H1 (cell line): ENCODE results near the gene VAT1L. TPM values are rescaled to one million over a fixed set of nuclear protein-coding genes. Genes with fewer than 3 reads are reported as not detected.

Source experiments
- CTCF ChIA-PET: fragments of 300-600 bp; sonication (Branson Sonifier 250); formaldehyde crosslinking; loops from one replicate; lab custom pipeline; 2021; ENCODE audit not compliant: partially characterized antibody; lab: Charles Lee
- POLR2A ChIA-PET: fragments of 300-600 bp; sonication (Branson Sonifier 250); formaldehyde crosslinking; loops from one replicate; lab custom pipeline; 2021; ENCODE audit warnings: inconsistent platforms; ENCODE audit not compliant: partially characterized antibody; lab: Charles Lee
- DNase-seq, 2 experiments: peaks; one replicate each; pipeline versions ENCODE4 v3.0.0 to v3.0.0-alpha.2; 2010 to 2022; ENCODE audit warnings: low spot score in 2 of 2, low read depth in 1 of 2, mixed read lengths in 1 of 2
- FAIRE-seq: peaks from 2 replicates; lab custom pipeline; 2011; peaks lifted over from hg19 to GRCh38; lab: Jason Lieb, UNC
- H2AFZ ChIP-seq: 2 replicates; pipeline ENCODE4 v1.8.1; 2012; ENCODE audit warnings: low read length, inconsistent platforms
- H2AK5ac ChIP-seq: 2 replicates; pipeline ENCODE4 v1.6.1; 2013; ENCODE audit warnings: low read depth, low read length
- H2BK120ac ChIP-seq: replicated peaks from 2 replicates; pipeline ENCODE3; 2013; ENCODE audit warnings: low read depth, low read length, inconsistent platforms
- H2BK12ac ChIP-seq: 2 replicates; pipeline ENCODE4 v1.6.1; 2013; ENCODE audit warnings: low read depth, low read length
- H2BK15ac ChIP-seq: 2 replicates; pipeline ENCODE4 v1.6.1; 2013; ENCODE audit warnings: low read length
- H2BK20ac ChIP-seq: 2 replicates; pipeline ENCODE4 v1.6.1; 2013; ENCODE audit warnings: low read length
- H2BK5ac ChIP-seq: 2 replicates; pipeline ENCODE4 v1.6.1; 2013; ENCODE audit warnings: low read depth, low read length
- H3K14ac ChIP-seq: 2 replicates; pipeline ENCODE4 v1.6.1; 2013; ENCODE audit warnings: inconsistent platforms; ENCODE audit not compliant: insufficient read length
- H3K18ac ChIP-seq: 2 replicates; pipeline ENCODE4 v1.6.1; 2013; ENCODE audit warnings: low read length; ENCODE audit errors: extremely low read depth
- H3K23ac ChIP-seq: 2 replicates; pipeline ENCODE4 v1.6.1; 2013; ENCODE audit warnings: inconsistent platforms; ENCODE audit not compliant: insufficient read length
- H3K23me2 ChIP-seq: 2 replicates; pipeline ENCODE4 v1.6.1; 2013; ENCODE audit warnings: low read depth, low read length
- H3K27ac ChIP-seq: 2 replicates; pipeline ENCODE4 v1.6.1; 2011; ENCODE audit warnings: low read depth, low read length, inconsistent platforms
- H3K27me3 ChIP-seq, 4 experiments: replicated peaks in 1 of 4; 1 replicate in 1 of 4; 2 replicates in 3 of 4; pipeline versions ENCODE4 v1.6.1 to v1.8.1; 2011 to 2013; ENCODE audit warnings: low read length in 3 of 4, mild to moderate bottlenecking in 3 of 4, inconsistent platforms in 2 of 4, mixed read lengths in 2 of 4, moderate library complexity in 1 of 4; ENCODE audit not compliant: control insufficient read depth in 3 of 4, insufficient read depth in 3 of 4; ENCODE audit errors: extremely low read depth in 1 of 4
- H3K36me3 ChIP-seq, 4 experiments: 2 replicates each; pipeline versions ENCODE4 v1.6.1 to v1.8.1; 2011 to 2013; ENCODE audit warnings: mild to moderate bottlenecking in 4 of 4, low read length in 3 of 4, moderate library complexity in 2 of 4, control low read depth in 1 of 4, inconsistent platforms in 1 of 4; ENCODE audit not compliant: insufficient read depth in 4 of 4, control insufficient read depth in 2 of 4
- H3K4ac ChIP-seq: replicated peaks from 2 replicates; pipeline ENCODE3; 2013; ENCODE audit warnings: low read length, low read depth, mixed read lengths, inconsistent platforms; ENCODE audit not compliant: insufficient read length
- H3K4me1 ChIP-seq, 4 experiments: replicated peaks in 1 of 4; 1 replicate in 1 of 4; 2 replicates in 3 of 4; pipeline versions ENCODE4 v1.6.1 to v1.8.1; 2011 to 2013; ENCODE audit warnings: low read length in 3 of 4, inconsistent platforms in 2 of 4, mixed read lengths in 1 of 4; ENCODE audit not compliant: insufficient read depth in 4 of 4, control insufficient read depth in 3 of 4
- H3K4me2 ChIP-seq, 2 experiments: 2 replicates each; pipeline versions ENCODE4 v1.6.1 to v1.8.1; 2011 to 2013; ENCODE audit warnings: low read depth in 2 of 2, low read length in 2 of 2, control low read depth in 1 of 2, inconsistent platforms in 1 of 2, mild to moderate bottlenecking in 1 of 2; ENCODE audit not compliant: insufficient read depth in 1 of 2
- H3K4me3 ChIP-seq, 4 experiments: fragments of 200-600, 300-600 bp in 1 of 4; sonication (generic), shearing (Covaris generic), sonication (Bioruptor Twin) in 1 of 4; 2 replicates each; pipeline versions ENCODE4 v1.5.1 to v1.8.1; 2011 to 2016; ENCODE audit warnings: low read length in 4 of 4, low read depth in 3 of 4, control low read depth in 2 of 4, inconsistent platforms in 2 of 4, mild to moderate bottlenecking in 2 of 4, mixed read lengths in 1 of 4, moderate library complexity in 1 of 4; ENCODE audit not compliant: insufficient read depth in 2 of 4; ENCODE audit errors: extremely low read depth in 1 of 4
- H3K56ac ChIP-seq: replicated peaks from 2 replicates; pipeline ENCODE3; 2013; ENCODE audit warnings: low read depth, mild to moderate bottlenecking, mixed read lengths, low read length, inconsistent platforms; ENCODE audit not compliant: insufficient read length
- H3K79me1 ChIP-seq: 2 replicates; pipeline ENCODE4 v1.6.1; 2013; ENCODE audit warnings: low read depth, low read length, control low read depth
- H3K79me2 ChIP-seq, 2 experiments: 2 replicates each; pipeline versions ENCODE4 v1.6.1 to v1.8.1; 2012 to 2013; ENCODE audit warnings: low read length in 2 of 2, mild to moderate bottlenecking in 2 of 2, inconsistent platforms in 1 of 2; ENCODE audit not compliant: insufficient read depth in 2 of 2, control insufficient read depth in 1 of 2
- H3K9ac ChIP-seq, 4 experiments: replicated peaks in 1 of 4; 1 replicate in 1 of 4; 2 replicates in 3 of 4; pipeline versions ENCODE4 v1.6.1 to v1.8.1; 2011 to 2013; ENCODE audit warnings: low read depth in 3 of 4, low read length in 3 of 4, control low read depth in 2 of 4, mild to moderate bottlenecking in 2 of 4, moderate library complexity in 2 of 4, inconsistent platforms in 1 of 4; ENCODE audit errors: extremely low read depth in 1 of 4
- H3K9me3 ChIP-seq, 2 experiments: 2 replicates each; pipeline versions ENCODE4 v1.6.1 to v1.8.1; 2012 to 2013; ENCODE audit warnings: mild to moderate bottlenecking in 2 of 2, moderate library complexity in 2 of 2, control low read depth in 1 of 2, inconsistent platforms in 1 of 2, low read depth in 1 of 2, low read length in 1 of 2, mixed read lengths in 1 of 2; ENCODE audit not compliant: insufficient read depth in 2 of 2
- H4K20me1 ChIP-seq, 2 experiments: replicated peaks in 1 of 2; 2 replicates each; pipeline versions ENCODE3 to v1.8.1; 2011 to 2013; ENCODE audit warnings: inconsistent platforms in 2 of 2, low read length in 2 of 2, mild to moderate bottlenecking in 1 of 2; ENCODE audit not compliant: insufficient read depth in 2 of 2, control insufficient read depth in 1 of 2
- H4K5ac ChIP-seq: 2 replicates; pipeline ENCODE4 v1.6.1; 2013; ENCODE audit warnings: low read length, low read depth, mixed read lengths, inconsistent platforms; ENCODE audit not compliant: insufficient read length
- H4K8ac ChIP-seq: 2 replicates; pipeline ENCODE4 v1.8.0; 2013; ENCODE audit warnings: mild to moderate bottlenecking, moderate library complexity, low read length, inconsistent platforms; ENCODE audit not compliant: insufficient read depth; ENCODE audit errors: extremely low read depth
- H4K91ac ChIP-seq: replicated peaks from 2 replicates; pipeline ENCODE3; 2013; ENCODE audit warnings: low read length, mixed read lengths, inconsistent platforms; ENCODE audit not compliant: insufficient read length
- CTBP2 ChIP-seq: IDR thresholded peaks from 2 replicates; pipeline ENCODE4 v1.7.0; 2011; ENCODE audit warnings: borderline replicate concordance, mild to moderate bottlenecking, moderate library complexity, mixed read lengths, low read length; ENCODE audit not compliant: insufficient read depth, insufficient read length
- JUN ChIP-seq: IDR thresholded peaks from 2 replicates; pipeline ENCODE4 v1.6.1; 2011; ENCODE audit warnings: low read depth, mild to moderate bottlenecking, improper control_type of control experiment, low read length
- JUND ChIP-seq: IDR thresholded peaks from 2 replicates; pipeline ENCODE4 v1.6.1; 2011; ENCODE audit warnings: mild to moderate bottlenecking, improper control_type of control experiment, low read length
- MAFK ChIP-seq: IDR thresholded peaks from 2 replicates; pipeline ENCODE4 v1.6.1; 2012; ENCODE audit warnings: low read depth, mild to moderate bottlenecking, improper control_type of control experiment, low read length
- NANOG ChIP-seq: IDR thresholded peaks from 2 replicates; pipeline ENCODE4 v1.6.1; 2011; ENCODE audit warnings: low read length, low read depth, mild to moderate bottlenecking, inconsistent platforms; ENCODE audit not compliant: insufficient read depth, poor library complexity, severe bottlenecking
- POLR2AphosphoS5 ChIP-seq: IDR thresholded peaks from 2 replicates; pipeline ENCODE4 v1.6.1; 2011; ENCODE audit warnings: low read depth, low read length
- POU5F1 ChIP-seq: IDR thresholded peaks from 2 replicates; pipeline ENCODE4 v1.6.1; 2011; ENCODE audit warnings: low read depth, mild to moderate bottlenecking, low read length, moderate library complexity
- RBBP5 ChIP-seq: IDR thresholded peaks from 2 replicates; pipeline ENCODE4 v1.7.1; 2012; ENCODE audit warnings: low read depth, mild to moderate bottlenecking, inconsistent platforms, low read length, moderate library complexity, borderline replicate concordance
- RXRA ChIP-seq: IDR thresholded peaks from 2 replicates; pipeline ENCODE4 v1.6.1; 2011; ENCODE audit warnings: low read depth, mild to moderate bottlenecking, low read length, moderate library complexity; ENCODE audit not compliant: insufficient read depth
- SP2 ChIP-seq: IDR thresholded peaks from 2 replicates; pipeline ENCODE4 v1.6.1; 2012; ENCODE audit warnings: mild to moderate bottlenecking, low read length, inconsistent platforms
- SP4 ChIP-seq: IDR thresholded peaks from 2 replicates; pipeline ENCODE4 v1.6.1; 2012; ENCODE audit warnings: low read length, inconsistent platforms
- TAF1 ChIP-seq: IDR thresholded peaks from 2 replicates; pipeline ENCODE4 v1.6.1; 2011; ENCODE audit warnings: mild to moderate bottlenecking, low read depth, low read length
- TAF7 ChIP-seq: optimal IDR thresholded peaks from 2 replicates; pipeline ENCODE3; 2011; ENCODE audit warnings: low read depth, mild to moderate bottlenecking, inconsistent platforms, low read length, moderate library complexity, borderline replicate concordance
- ZNF274 ChIP-seq: IDR thresholded peaks from 2 replicates; pipeline ENCODE4 v1.7.0; 2012; ENCODE audit warnings: low read length, borderline replicate concordance; ENCODE audit errors: extremely low read depth
- WGBS, 2 experiments: shearing (Covaris generic) in 1 of 2; methylation state at CpG; one replicate each; pipeline versions ENCODE4 v1.1.6 to v1.1.7; 2013 to 2015; ENCODE audit warnings: low lambda C conversion rate in 2 of 2, mixed read lengths in 2 of 2, inconsistent platforms in 1 of 2, low coverage in 1 of 2, missing lambda C conversion rate in 1 of 2; ENCODE audit not compliant: insufficient replicate concordance in 2 of 2, insufficient coverage in 1 of 2, insufficient read length in 1 of 2; ENCODE audit errors: extremely low coverage in 1 of 2, missing lambda C conversion rate in 1 of 2; 5-methylcytosine and 5-hydroxymethylcytosine counted together
- polyA plus RNA-seq, 7 experiments: library from polyadenylated mRNA; depleted of rRNA in 3 of 7; stranded (reverse) in 5 of 7; unstranded in 2 of 7; fragments of >200 nt in 5 of 7; fragments of 200-250 nt in 2 of 7; gene quantifications; 1 replicate in 5 of 7; 2 replicates in 1 of 7; 4 replicates in 1 of 7; pipeline versions ENCODE4 v1.2.1 to v1.2.3, GENCODE V29; 2011 to 2013; ENCODE audit warnings: missing spikeins in 2 of 7, mixed read lengths in 2 of 7
- total RNA-seq: library from RNA; stranded (reverse); fragmentation: NEBNext Ultra II Directional; extraction: Animal tissue kit (Norgen Biotek cat#: 25700); gene quantifications from 2 replicates; pipeline ENCODE4 v1.2.1, GENCODE V29; 2021

The VAT1L gene
- total and polyA plus RNA-seq, 2 of the 8 experiments (the other 6 are each of a cell fraction or from before 2014, with no cell fraction given): 46.3 to 48.2 TPM

DNA sequence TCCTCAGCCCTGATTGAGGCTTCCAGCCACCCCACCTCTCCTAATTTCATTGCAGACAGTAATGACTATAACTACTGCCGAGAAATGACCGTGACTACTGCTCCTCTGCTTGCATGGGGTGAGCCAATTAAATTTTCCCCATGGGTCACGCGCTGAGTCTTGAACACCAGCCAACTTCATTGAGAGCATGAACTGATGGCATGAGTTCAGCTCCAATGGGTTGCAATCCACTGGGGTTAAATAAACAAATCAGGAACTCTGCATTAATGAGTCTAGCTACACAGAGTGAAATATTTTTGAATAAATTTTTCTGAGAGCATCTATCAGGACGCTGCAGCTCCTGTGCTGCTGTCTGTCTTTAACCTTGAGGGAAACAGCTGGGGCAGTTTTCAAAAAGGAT, 172.4 kb downstream of the VAT1L start:
- ChIA-PET POLR2A (no interaction called here), CTCF (interaction anchor here (1.8 to 25.9 kb wide), 4 partner anchors 8 to 273 kb away, joined by 6 to 362 read pairs (median 187); no protein-coding TSS in a partner anchor)
- no peak for FAIRE-seq

More for the DNA sequence above, 172.4 kb downstream of the VAT1L start:
- H3K56ac ChIP-seq: no peak overlapping the region
- no peaks in the 10 kb centered on the region for H4K20me1 ChIP-seq
- H4K8ac ChIP-seq: no peak overlapping the region
- no peak overlapping the region for H2BK20ac ChIP-seq
- H3K18ac ChIP-seq: no peak overlapping the region
- no peak overlapping the region for H3K14ac ChIP-seq
- 83% methylated on average over 5 of the region's 5 CpGs; no CpG with 5 or more reads in 1 of the 2 experiments for WGBS, 2 experiments
- peak overlapping the region; percentile 28; the same call in 1 of the 2 replicates for H2BK12ac ChIP-seq
- H3K23me2 ChIP-seq: no peaks in the 10 kb centered on the region
- peak overlapping the region; percentile 30 for H4K91ac ChIP-seq
- H3K36me3 ChIP-seq: peaks cover 0 to 6% (median 0%) of the 10 kb centered on the region in 4 experiments; a peak in 1 of 8 replicates
- H3K9me3 ChIP-seq: no peaks in the 10 kb centered on the region
- H3K4me3 ChIP-seq: no peak overlapping the region
- TF ChIP-seq TAF7 (no peak), CTBP2 (no peak), NANOG (no peak), RXRA (no peak), SP4 (no peak), ZNF274 (no peak), TAF1 (no peak), POLR2AphosphoS5 (no peak), SP2 (no peak), RBBP5 (no peak), JUN (no peak), POU5F1 (no peak), JUND (no peak), MAFK (no peak)
- TF ChIP-seq, all 59 proteins: peak for 0
- H3K79me2 ChIP-seq: no peaks in the 10 kb centered on the region
- H2AK5ac ChIP-seq: peak overlapping the region; percentile 49; the same call in 1 of the 2 replicates
- no peak overlapping the region for H3K4ac ChIP-seq
- H3K23ac ChIP-seq: no peak overlapping the region
- no peak overlapping the region for H3K4me2 ChIP-seq
- H2AFZ ChIP-seq: no peak overlapping the region
- H4K5ac ChIP-seq: no peak overlapping the region
- H3K27me3 ChIP-seq: peaks cover 0 to 15% (median 8%) of the 10 kb centered on the region in 4 experiments; a peak in 6 of 7 replicates
- no peak overlapping the region for H2BK120ac ChIP-seq
- no peak for DNase-seq
- no peak overlapping the region for H3K27ac ChIP-seq
- no peak overlapping the region for H2BK5ac ChIP-seq
- H3K79me1 ChIP-seq: no peaks in the 10 kb centered on the region; the same call in 1 of the 2 replicates
- no peak overlapping the region for H3K9ac ChIP-seq
- peaks cover 15 to 26% (median 18%) of the 10 kb centered on the region in 4 experiments for H3K4me1 ChIP-seq
- H2BK15ac ChIP-seq: no peak overlapping the region
